GM19452 (cell line): ENCODE data around the gene CTNNBIP1.
A peak's percentile ranks its signal among the peaks of the same experiment; 100 is the strongest.
"Not testable (repeated sequence)": the region's sequence is repeated elsewhere in the genome, so short reads cannot be mapped to it uniquely, and the experiment has no call there.

ENCODE experiments used
- ATAC-seq: cut with Tn5 transposase; IDR thresholded peaks from one replicate; pipeline ENCODE4 v1.9.1; 2021; ENCODE audit not compliant: unreplicated experiment

CTNNBIP1 gene

GRCh38 chr1:9910076-9910422 lies at the start of gene CTNNBIP1:
Gene CTNNBIP1, minus strand, starts transcription at chr1:9910269. Its CDS starts 38,205 bp downstream, at chr1:9872064.
- ATAC-seq = peak; percentile 77

GRCh38 chr1:9957726-9958125 lies 47.7 kb upstream of the CTNNBIP1 start:
- ATAC-seq = no peak

GRCh38 chr1:9946315-9946714 lies 36.2 kb upstream of the CTNNBIP1 start:
- ATAC-seq = no peak

GRCh38 chr1:9942939-9943788 lies 33.1 kb upstream of the CTNNBIP1 start, which contains the start of the genes LZIC and NMNAT1:
Gene LZIC, minus strand, starts transcription at chr1:9943391. Its CDS starts 6,772 bp downstream, at chr1:9936619.
Gene NMNAT1, plus strand, starts transcription at chr1:9943475. Its CDS starts 28,599 bp downstream, at chr1:9972074.
- ATAC-seq = peak; percentile 91

- ATAC-seq = peak; percentile 41
These were observed 32.4 kb upstream of the CTNNBIP1 start for GRCh38 chr1:9942399-9942938.

GRCh38 chr1:9929431-9930385 lies 19.6 kb upstream of the CTNNBIP1 start:
- no peak for ATAC-seq

GRCh38 chr1:9927259-9927658 lies 17.2 kb upstream of the CTNNBIP1 start:
- no peak for ATAC-seq

- ATAC-seq = no peak
These were observed 12.3 kb upstream of the CTNNBIP1 start for GRCh38 chr1:9922342-9922741.

- ATAC-seq = no peak
These were observed 10.5 kb upstream of the CTNNBIP1 start for GRCh38 chr1:9920606-9921005.

GRCh38 chr1:9917901-9918300 lies 7.8 kb upstream of the CTNNBIP1 start:
- no peak for ATAC-seq

GRCh38 chr1:9917495-9917894 lies 7.4 kb upstream of the CTNNBIP1 start:
- not testable (repeated sequence) for ATAC-seq

- no peak for ATAC-seq
These were observed 6.4 kb upstream of the CTNNBIP1 start for GRCh38 chr1:9916452-9916851.

- no peak for ATAC-seq
These were observed 4.5 kb upstream of the CTNNBIP1 start for GRCh38 chr1:9914610-9914937.

- ATAC-seq = no peak
These were observed 2.3 kb upstream of the CTNNBIP1 start for GRCh38 chr1:9912264-9912936.

- ATAC-seq = peak; percentile 92
These were observed 532 bp upstream of the CTNNBIP1 start for GRCh38 chr1:9910423-9911178.

- ATAC-seq = no peak
These were observed 629 bp downstream of the CTNNBIP1 start for GRCh38 chr1:9909234-9910046.

- no peak for ATAC-seq
These were observed 1.2 kb downstream of the CTNNBIP1 start for GRCh38 chr1:9908871-9909233.

- ATAC-seq = no peak
These were observed 2.6 kb downstream of the CTNNBIP1 start for GRCh38 chr1:9907441-9907840.

- no peak for ATAC-seq
These were observed 3.6 kb downstream of the CTNNBIP1 start for GRCh38 chr1:9906466-9906865.
